PC-3 (cell line): Measurements from ENCODE around the gene CIROP. TPM values are rescaled to one million over a fixed set of nuclear protein-coding genes. Genes with fewer than 3 reads are reported as not detected.

Experiments used
- ATAC-seq: fragments of 200-7000 bp; cut with Tn5 transposase; 2 replicates; pipeline ENCODE4 v1.9.1; 2020; ENCODE audit warnings: mild to moderate bottlenecking, moderate library complexity
- BruUV-seq: library from RNA; stranded (reverse); fragments of 400-500 nt; replicated peaks from 2 replicates; lab custom pipeline; 2021; lab: Mats Ljungman, UMichigan
- CTCF ChIA-PET: fragments of 300-600 bp; sonication (Branson Sonifier 250); formaldehyde crosslinking; loops from one replicate; lab custom pipeline; 2022; ENCODE audit warnings: antibody characterized with exemption; lab: Charles Lee
- POLR2A ChIA-PET: fragments of 300-600 bp; sonication (Branson Sonifier 250); formaldehyde crosslinking; loops from one replicate; lab custom pipeline; 2022; ENCODE audit warnings: antibody characterized with exemption; ENCODE audit not compliant: unreplicated experiment; lab: Charles Lee
- DNase-seq: peaks from one replicate; pipeline ENCODE4 v3.0.0-alpha.2; 2015
- H2AFZ ChIP-seq: fragments of 300-600 bp; sonication (generic); 2 replicates; pipeline ENCODE4 v1.6.0; 2016; ENCODE audit warnings: antibody characterized with exemption, low read length
- H3F3A ChIP-seq: fragments of 300-600 bp; sonication (generic); one replicate; pipeline ENCODE4 v1.6.0; 2017; ENCODE audit warnings: antibody characterized with exemption, low read length, control low read depth, mild to moderate bottlenecking; ENCODE audit not compliant: unreplicated experiment
- H3K27ac ChIP-seq: fragments of 300-600 bp; sonication (generic); 2 replicates; pipeline ENCODE4 v1.5.1; 2016; ENCODE audit warnings: mild to moderate bottlenecking, low read length
- H3K27me3 ChIP-seq: fragments of 300-600 bp; sonication (generic); 2 replicates; pipeline ENCODE4 v1.6.1; 2016; ENCODE audit warnings: low read length, mixed read lengths
- H3K36me3 ChIP-seq: fragments of 300-600 bp; sonication (generic); 2 replicates; pipeline ENCODE4 v1.6.1; 2016; ENCODE audit warnings: low read depth, mixed run types, low read length, mixed read lengths
- H3K4me1 ChIP-seq: fragments of 300-600 bp; sonication (generic); 2 replicates; pipeline ENCODE4 v1.5.1; 2016; ENCODE audit warnings: low read length; ENCODE audit not compliant: insufficient read depth
- H3K4me2 ChIP-seq: fragments of 300-600 bp; sonication (generic); 2 replicates; pipeline ENCODE4 v1.6.0; 2016; ENCODE audit warnings: low read length
- H3K4me3 ChIP-seq: fragments of 300-600 bp; sonication (generic); 2 replicates; pipeline ENCODE4 v1.5.1; 2016; ENCODE audit warnings: mild to moderate bottlenecking, low read length, mixed read lengths
- H3K79me2 ChIP-seq: fragments of 300-600 bp; sonication (generic); 2 replicates; pipeline ENCODE4 v1.6.1; 2017; ENCODE audit warnings: low read length, mixed read lengths
- H3K9ac ChIP-seq: fragments of 300-600 bp; sonication (generic); 2 replicates; pipeline ENCODE4 v1.6.0; 2016; ENCODE audit warnings: mild to moderate bottlenecking, low read length
- H3K9me2 ChIP-seq: fragments of 300-600 bp; sonication (generic); replicated peaks from 2 replicates; pipeline ENCODE4 v1.6.1; 2016; ENCODE audit warnings: mixed run types, low read length, mixed read lengths
- H3K9me3 ChIP-seq: fragments of 300-600 bp; sonication (generic); 2 replicates; pipeline ENCODE4 v1.6.1; 2016; ENCODE audit warnings: low read length, mixed read lengths
- H4K20me1 ChIP-seq: fragments of 300-600 bp; sonication (generic); 2 replicates; pipeline ENCODE4 v1.6.1; 2016; ENCODE audit warnings: low read length, mixed read lengths
- CTCF ChIP-seq: fragments of 300-600 bp; sonication (generic); conservative IDR thresholded peaks from 2 replicates; pipeline ENCODE4 v1.5.1; 2017; ENCODE audit warnings: antibody characterized with exemption, low read depth, mild to moderate bottlenecking, low read length
- EZH2 ChIP-seq: fragments of 300-600 bp; sonication (generic); IDR thresholded peaks from one replicate; pipeline ENCODE4 v1.6.1; 2017; ENCODE audit warnings: antibody characterized with exemption, mild to moderate bottlenecking, low read length; ENCODE audit not compliant: unreplicated experiment
- EZH2phosphoT487 ChIP-seq: fragments of 300-600 bp; sonication (generic); IDR thresholded peaks from 2 replicates; pipeline ENCODE4 v1.6.1; 2018; ENCODE audit warnings: mild to moderate bottlenecking, antibody characterized with exemption, low read length, borderline replicate concordance
- intact Hi-C: fragments of 100-400 bp; cut with micrococcal nuclease; formaldehyde crosslinking; loops from 2 replicates; pipeline ENCODE4 v1.9.0; 2023
- total RNA-seq: library from RNA; depleted of rRNA; stranded (reverse); fragments of >200 nt; gene quantifications from 2 replicates; pipeline ENCODE4 v1.2.3, GENCODE V29; 2014

CIROP gene
- total RNA-seq, 1 experiment from 2014 or later: not detected

- POLR2A ChIA-PET: no interaction called here
- Histone ChIP-seq H2AFZ (no peak overlapping the region), H3K27me3 (no peaks in the 10 kb centered on the region), H3K4me3 (no peak overlapping the region), H3K9me3 (no peaks in the 10 kb centered on the region), H3F3A (peaks cover 5% of the 10 kb centered on the region), H3K4me2 (no peak overlapping the region), H3K9ac (no peak overlapping the region), H3K36me3 (peaks cover under 1% of the 10 kb centered on the region; the same call in 1 of the 2 replicates), H3K27ac (no peak overlapping the region), H3K9me2 (no peaks in the 10 kb centered on the region), H3K79me2 (no peaks in the 10 kb centered on the region), H3K4me1 (peaks cover 8% of the 10 kb centered on the region), H4K20me1 (no peaks in the 10 kb centered on the region)
- no peak for ATAC-seq
- no TSS peak for BruUV-seq
- no peak for DNase-seq
- intact Hi-C loops: no loop called here
- TF ChIP-seq EZH2: no peak
- TF ChIP-seq CTCF: peak; percentile 28; the same call in 1 of the 2 replicates
- TF ChIP-seq EZH2phosphoT487: no peak
- CTCF ChIA-PET: interaction anchor here (1.2 to 1.4 kb wide), 2 partner anchors 68 kb away, joined by 3 to 5 read pairs; no protein-coding TSS in a partner anchor
Observed at GRCh38 chr14:23054000-23054811, 50.6 kb downstream of the CIROP start.

GRCh38 chr14:23053426-23053825 lies 51.4 kb downstream of the CIROP start:
- Histone ChIP-seq H3K4me2 (no peak overlapping the region), H2AFZ (no peak overlapping the region), H3K27ac (no peak overlapping the region), H3K9me2 (no peaks in the 10 kb centered on the region), H3F3A (no peaks in the 10 kb centered on the region), H3K9me3 (no peaks in the 10 kb centered on the region), H3K27me3 (no peaks in the 10 kb centered on the region), H3K4me1 (peaks cover 8% of the 10 kb centered on the region), H3K79me2 (no peaks in the 10 kb centered on the region), H3K4me3 (no peak overlapping the region), H3K36me3 (no peaks in the 10 kb centered on the region), H4K20me1 (no peaks in the 10 kb centered on the region), H3K9ac (no peak overlapping the region)
- no peak for TF ChIP-seq EZH2phosphoT487
- no peak for DNase-seq
- ATAC-seq: no peak
- ChIA-PET CTCF (interaction anchor here (1.2 to 2.1 kb wide), 2 partner anchors 59 to 67 kb away, joined by 3 to 11 read pairs; no protein-coding TSS in a partner anchor), POLR2A (no interaction called here)
- BruUV-seq: no TSS peak
- intact Hi-C loops: no loop called here

GRCh38 chr14:23052671-23053070 lies 52.1 kb downstream of the CIROP start:
- Histone ChIP-seq H3K79me2 (no peaks in the 10 kb centered on the region), H3K4me1 (peaks cover 8% of the 10 kb centered on the region), H3K9me2 (no peaks in the 10 kb centered on the region), H3K36me3 (no peaks in the 10 kb centered on the region), H3K27ac (no peak overlapping the region), H3F3A (no peaks in the 10 kb centered on the region), H4K20me1 (no peaks in the 10 kb centered on the region), H3K4me2 (no peak overlapping the region), H3K9me3 (no peaks in the 10 kb centered on the region), H3K27me3 (no peaks in the 10 kb centered on the region), H3K9ac (no peak overlapping the region), H2AFZ (no peak overlapping the region), H3K4me3 (no peak overlapping the region)
- no peak for ATAC-seq
- ChIA-PET POLR2A (no interaction called here), CTCF (interaction anchor here (1.2 to 2.1 kb wide), 2 partner anchors 58 to 66 kb away, joined by 3 to 11 read pairs; no protein-coding TSS in a partner anchor)
- TF ChIP-seq EZH2 (no peak), EZH2phosphoT487 (no peak), CTCF (no peak)
- no TSS peak for BruUV-seq
- intact Hi-C loops: no loop called here
- no peak for DNase-seq
